Skin of body (tissue), 2 donors: ENCODE measurements around the gene NPAS4. TPM values are rescaled to one million over a fixed set of nuclear protein-coding genes. Genes with fewer than 3 reads are reported as not detected.
A peak's percentile ranks its signal among the peaks of the same experiment; 100 is the strongest.
"Not testable (repeated sequence)": the region's sequence is repeated elsewhere in the genome, so short reads cannot be mapped to it uniquely, and the experiment has no call there.

Experiments used
- DNase-seq: peaks from one replicate; lab custom pipeline; 2025; lab: John Stamatoyannopoulos, UW
- total RNA-seq: library from RNA; depleted of rRNA; stranded (reverse); fragments of >200 nt; gene quantifications from one replicate; pipeline ENCODE4 v1.2.3, GENCODE V29; 2014

NPAS4 gene
- total RNA-seq, 1 donor from 2014 or later = 2.7 TPM

GRCh38 chr11:66417000-66417399 is 3.8 kb upstream of the NPAS4 start:
- DNase-seq = no peak

DNA sequence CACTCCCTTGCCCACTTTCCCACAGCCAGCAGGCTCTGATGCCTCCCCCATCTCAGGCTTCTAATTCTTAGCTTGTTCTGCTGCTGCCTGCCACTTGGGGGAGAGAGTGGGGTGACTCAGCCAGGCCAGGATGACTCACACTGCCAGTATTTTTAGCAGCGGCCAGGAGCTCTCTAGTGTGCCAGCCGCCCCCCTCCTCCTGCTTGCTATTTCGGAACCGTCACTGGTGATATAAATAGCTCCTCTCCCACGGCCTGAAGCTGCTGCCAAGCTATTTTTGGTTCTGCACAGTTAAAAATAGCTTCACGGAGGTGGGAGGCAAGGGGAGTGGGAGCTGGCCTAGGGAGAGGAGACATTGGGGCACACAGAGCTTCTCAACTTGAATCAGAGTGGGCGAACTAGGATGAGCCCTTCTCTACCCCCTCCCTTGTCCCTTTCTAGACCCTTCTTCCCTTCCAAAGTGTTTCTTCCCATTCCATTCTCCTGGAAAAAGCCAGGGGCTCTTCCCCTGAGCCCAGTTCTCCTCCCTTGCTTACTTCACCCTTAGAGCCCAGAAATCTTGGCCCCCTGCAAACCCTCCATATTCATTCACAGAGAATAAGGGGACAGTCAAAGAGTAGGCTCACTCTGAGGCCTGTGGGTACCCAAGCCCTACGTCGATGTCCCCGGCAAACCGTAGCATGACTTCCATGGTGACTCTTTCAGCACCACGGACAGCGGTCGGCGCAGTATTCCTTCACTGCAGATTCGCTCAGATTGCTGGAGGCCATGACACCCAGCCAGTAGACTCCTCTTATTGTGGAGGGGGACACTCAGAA is 2.5 kb upstream of the NPAS4 start:
- DNase-seq = peak; percentile 5

DNA sequence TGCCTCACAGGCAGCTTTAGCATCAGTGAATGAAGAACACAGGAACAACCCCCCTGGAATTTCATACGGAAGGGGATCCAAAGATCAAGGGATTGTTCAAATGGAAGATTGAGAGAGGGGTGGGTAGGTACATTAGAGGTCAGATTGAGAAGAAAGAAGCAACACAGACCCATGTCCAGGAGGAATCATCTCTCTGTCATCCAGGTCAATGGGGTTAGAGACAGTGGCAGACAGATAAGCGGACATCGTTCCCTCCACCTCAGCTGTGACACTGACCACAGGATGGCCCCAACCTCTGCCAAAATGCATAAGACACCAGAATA is 1.9 kb upstream of the NPAS4 start:
- no peak for DNase-seq

DNA sequence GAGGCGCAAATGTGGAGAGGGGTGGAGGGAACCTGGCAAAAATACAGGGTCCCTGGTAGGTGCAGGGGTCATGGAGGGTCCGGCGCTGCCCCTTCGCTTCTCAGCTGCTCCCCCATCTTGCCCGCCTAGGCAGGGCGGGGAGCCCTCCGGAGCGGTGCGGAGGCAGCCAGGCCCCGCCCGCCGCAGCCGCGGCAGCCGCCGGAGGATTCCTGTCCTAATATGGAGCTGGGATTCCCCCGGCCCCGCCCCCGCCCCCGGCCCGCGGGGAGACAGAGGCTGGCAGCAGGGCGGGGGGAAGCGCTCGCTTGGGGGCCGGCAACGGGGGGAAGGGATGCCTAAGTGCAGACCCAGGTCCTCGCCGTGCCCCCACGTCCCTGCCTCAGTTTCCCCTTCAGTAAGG is 1.0 kb upstream of the NPAS4 start:
- DNase-seq = no peak

GRCh38 chr11:66421492-66422205 is 814 bp downstream of the NPAS4 start:
- peak; percentile 94 for DNase-seq

DNA sequence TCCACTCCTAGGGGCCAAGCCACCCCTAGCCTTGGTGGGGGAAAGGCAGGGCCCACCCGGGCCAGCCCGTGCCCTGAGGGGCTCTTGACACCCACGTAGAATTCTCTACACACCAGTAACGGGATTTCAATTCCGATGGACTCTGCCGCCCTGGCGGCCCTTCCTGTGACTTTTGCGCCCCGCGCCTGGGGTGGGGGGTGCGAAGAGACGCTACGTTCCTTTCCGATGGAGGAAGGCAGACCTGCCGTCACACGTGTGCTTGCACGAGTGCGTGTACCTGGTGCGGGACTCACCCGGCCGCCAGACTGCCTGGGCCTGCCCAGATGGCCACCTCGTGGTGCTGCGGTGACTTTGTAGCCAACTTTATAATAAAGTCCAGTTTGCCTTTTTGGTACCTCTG is 5.5 kb downstream of the NPAS4 start:
- DNase-seq = no peak

GRCh38 chr11:66428933-66429332 is 8.1 kb downstream of the NPAS4 start:
- DNase-seq = no peak

DNA sequence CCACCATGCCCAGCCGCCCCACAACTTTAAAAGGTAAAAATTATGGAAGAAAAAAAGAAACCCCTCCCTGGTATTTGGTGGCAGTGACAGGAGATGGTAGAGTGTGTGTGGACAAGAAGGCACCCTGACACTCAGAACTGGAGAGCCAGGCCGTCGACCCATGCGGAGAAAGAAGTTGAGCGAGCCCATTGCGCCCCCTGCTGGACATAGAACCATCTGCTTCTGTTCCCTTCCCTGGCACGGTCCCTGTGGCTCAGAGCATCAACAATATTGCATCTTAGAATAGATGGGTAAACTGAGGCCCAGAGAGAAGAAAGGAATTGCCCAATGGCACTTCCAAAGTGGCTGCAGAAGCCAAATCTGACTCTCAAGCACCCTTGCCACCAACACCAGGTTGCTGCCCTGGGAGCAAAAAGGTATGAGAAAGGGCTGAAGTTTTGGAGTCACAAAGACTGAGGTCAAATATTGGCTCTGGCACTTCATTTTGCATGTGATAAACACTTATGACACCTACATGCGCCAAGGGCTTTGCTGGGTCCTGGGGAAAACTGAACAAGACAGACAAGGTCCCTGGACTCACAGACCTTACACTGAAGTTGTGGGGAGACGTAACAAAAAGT is 9.3 kb downstream of the NPAS4 start:
- DNase-seq = peak; percentile 17

DNA sequence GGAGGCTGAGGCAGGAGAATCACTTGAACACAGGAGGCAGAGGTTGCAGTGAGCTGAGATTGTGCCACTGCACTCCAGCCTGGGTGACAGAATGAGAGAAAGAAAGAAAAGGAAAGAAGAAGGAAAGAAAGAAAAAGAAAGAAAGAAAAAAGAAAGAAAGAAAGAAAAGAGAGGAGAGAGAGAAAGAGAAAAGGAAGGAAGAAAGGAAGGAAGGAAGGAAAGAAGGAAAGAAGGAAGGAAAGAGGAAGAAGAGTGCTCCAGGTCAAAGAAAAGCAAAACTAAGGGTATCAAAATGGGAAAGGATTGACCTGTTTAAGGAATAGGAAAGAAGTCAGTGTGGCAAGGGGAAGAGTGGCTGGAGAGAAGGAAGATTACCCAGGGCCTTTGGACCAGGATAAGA is 10.5 kb downstream of the NPAS4 start:
- not testable (repeated sequence) for DNase-seq

DNA sequence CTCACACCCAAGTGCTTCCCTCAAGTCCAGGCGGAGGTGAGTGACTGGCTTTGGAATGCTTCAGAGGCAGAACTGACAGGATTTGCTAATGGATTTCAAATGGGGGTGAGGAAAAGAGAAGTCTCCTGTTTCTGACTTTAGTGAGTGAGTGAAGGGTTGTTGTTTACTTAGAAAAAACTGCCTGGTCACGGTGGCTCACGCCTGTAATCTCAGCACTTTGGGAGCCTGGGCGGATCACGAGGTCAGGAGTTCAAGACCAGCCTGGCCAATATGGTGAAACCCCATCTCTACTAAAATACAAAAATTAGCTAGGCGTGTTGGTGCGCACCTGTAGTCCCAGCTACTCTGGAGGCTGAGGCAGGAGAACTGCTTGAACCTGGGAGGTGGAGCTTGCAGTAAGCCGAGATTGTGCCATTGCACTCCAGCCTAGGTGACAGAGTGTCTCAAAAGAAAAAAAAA is 11.1 kb downstream of the NPAS4 start:
- not testable (repeated sequence) for DNase-seq

GRCh38 chr11:66432597-66432996 is 11.8 kb downstream of the NPAS4 start:
- no peak for DNase-seq

GRCh38 chr11:66437979-66438503 is 17.2 kb downstream of the NPAS4 start:
- no peak for DNase-seq

- peak; percentile 89 for DNase-seq
These were observed 17.9 kb downstream of the NPAS4 start, which contains the start of gene MRPL11 for GRCh38 chr11:66438504-66439466. Gene MRPL11, minus strand, starts transcription at chr11:66438848. Its CDS starts 94 bp downstream, at chr11:66438754.

GRCh38 chr11:66440101-66440939 is 19.5 kb downstream of the NPAS4 start:
- not testable (repeated sequence) for DNase-seq

DNA sequence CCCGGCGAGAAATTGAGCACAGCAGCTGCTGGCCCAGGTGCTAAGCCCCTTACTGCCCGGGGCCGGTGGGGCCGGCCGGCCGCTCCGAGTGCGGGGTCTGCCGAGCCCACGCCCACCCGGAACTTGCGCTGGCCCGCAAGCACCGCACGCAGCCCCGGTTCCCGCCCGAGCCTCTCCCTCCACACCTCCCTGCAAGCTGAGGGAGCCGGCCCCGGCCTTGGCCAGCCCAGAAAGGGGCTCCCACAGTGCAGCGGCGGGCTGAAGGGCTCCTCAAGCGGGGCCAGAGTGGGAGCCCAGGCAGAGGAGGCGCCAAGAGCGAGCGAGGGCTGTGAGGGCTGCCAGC is 20.1 kb downstream of the NPAS4 start:
- not testable (repeated sequence) for DNase-seq

DNA sequence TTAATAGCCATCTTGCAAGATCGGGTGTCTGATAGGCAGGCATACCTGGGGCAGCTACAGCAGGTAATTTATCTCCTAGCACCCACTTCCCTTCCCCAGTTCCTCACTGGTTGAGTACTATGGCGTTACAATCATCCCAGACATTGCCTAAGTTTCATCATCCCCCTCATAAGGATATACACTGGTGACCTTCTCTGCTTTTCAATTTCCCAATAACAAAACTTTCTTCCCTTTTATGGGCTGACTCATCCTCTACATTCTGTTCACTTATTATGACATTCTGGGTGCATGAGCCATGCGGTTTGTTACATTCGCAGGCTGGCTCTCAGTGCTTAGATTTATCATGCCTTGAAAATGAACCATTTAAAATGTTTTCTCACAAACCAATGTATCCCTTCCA is 22.8 kb downstream of the NPAS4 start:
- DNase-seq = no peak

DNA sequence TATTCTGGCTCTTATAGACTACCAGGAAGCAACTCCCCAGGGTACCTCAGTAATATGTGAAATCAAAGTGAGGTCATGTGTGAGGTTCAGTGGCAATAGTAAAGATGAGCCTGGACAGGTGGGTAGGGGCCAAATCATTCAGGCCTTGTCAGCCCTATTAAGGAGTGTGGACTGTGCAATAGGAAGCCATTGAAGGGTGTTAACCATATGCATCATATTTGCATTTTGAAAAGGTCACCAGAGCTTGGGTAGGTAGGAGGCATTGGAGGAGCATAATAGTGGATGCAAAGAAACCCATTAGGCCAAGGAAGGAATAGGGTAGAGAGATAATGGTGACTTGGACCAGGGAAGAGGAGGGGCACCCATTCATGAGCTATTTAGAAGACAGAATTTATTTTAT is 26.2 kb downstream of the NPAS4 start:
- DNase-seq = no peak

DNA sequence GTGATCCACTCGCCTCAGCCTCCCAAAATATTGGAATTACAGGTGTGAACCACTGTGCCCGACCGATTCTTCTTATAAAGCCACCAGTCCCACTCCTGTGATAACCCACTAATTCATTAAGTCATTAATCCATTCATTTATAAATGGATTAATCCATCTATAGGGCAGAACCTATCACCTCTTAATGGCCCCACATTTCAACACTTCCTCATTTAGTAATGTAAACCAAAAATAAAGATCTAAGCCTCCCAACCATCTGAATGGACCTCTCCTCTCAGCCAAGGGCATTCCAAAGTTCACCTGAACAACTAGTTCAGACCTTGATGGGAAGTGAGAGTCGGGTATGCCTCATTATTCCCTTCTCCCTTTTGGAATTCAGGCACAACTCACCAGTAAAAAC is 27.7 kb downstream of the NPAS4 start:
- no peak for DNase-seq

GRCh38 chr11:66450560-66450959 is 29.7 kb downstream of the NPAS4 start:
- DNase-seq = no peak

DNA sequence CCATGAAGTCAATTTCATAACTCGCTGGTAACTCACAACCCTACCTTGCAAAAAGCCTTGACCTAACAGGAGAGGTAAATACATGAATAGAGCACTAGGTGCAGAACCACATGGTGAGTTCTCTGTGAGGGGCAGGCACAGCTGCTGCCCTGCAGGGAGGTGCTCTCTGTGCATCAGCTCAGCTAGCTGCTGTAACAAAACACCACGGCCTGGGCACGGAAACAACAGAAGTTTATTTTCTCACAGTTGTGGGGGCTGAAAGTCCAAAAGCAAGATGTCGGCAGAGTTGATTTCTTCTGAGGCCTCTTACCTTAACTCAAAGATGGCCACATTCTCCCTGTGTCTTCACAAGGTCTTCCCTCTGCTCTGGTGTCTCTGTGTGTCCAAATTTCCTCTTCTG is 30.8 kb downstream of the NPAS4 start:
- DNase-seq = no peak
